ENCODE results near the gene RAD18.

RAD18 gene

GRCh38 chr3:8952130-8952529 lies 11.1 kb downstream of the RAD18 start:
- no peak overlapping the region for H4K91ac ChIP-seq (ENCODE audit: low read depth, low read length, poor library complexity)
- no peak overlapping the region for H2AK5ac ChIP-seq (ENCODE audit: low read depth, low read length)
- no peak overlapping the region for H3K4me2 ChIP-seq (ENCODE audit: insufficient read depth, low read length, poor library complexity, severe bottlenecking)
- H3K27ac ChIP-seq (replicated peaks; ENCODE audit: low read length) = no peak overlapping the region
- H3K18ac ChIP-seq (ENCODE audit: low read length) = no peak overlapping the region
- peaks cover 5 to 23% of the 10 kb centered on the region in 2 donors for H3K4me1 ChIP-seq (ENCODE audit: control insufficient read depth in 2 of 2, insufficient read depth in 1 of 2, low read depth in 1 of 2, low read length in 2 of 2)
- no peaks in the 10 kb centered on the region for H3K79me1 ChIP-seq (ENCODE audit: low read depth, low read length)
- H3K9ac ChIP-seq (ENCODE audit: low read depth, low read length, poor library complexity) = no peak overlapping the region
- H2BK15ac ChIP-seq (ENCODE audit: low read length) = no peak overlapping the region
- H3K9me3 ChIP-seq (replicated peaks in 1 of 2; ENCODE audit: control insufficient read depth in 2 of 2, insufficient read depth in 1 of 2, low read depth in 1 of 2, low read length in 2 of 2) = no peaks in the 10 kb centered on the region
- no peak overlapping the region for H2AFZ ChIP-seq (ENCODE audit: low read length)
- H3K4ac ChIP-seq (ENCODE audit: low read length) = no peak overlapping the region
- no peak overlapping the region for H4K8ac ChIP-seq (ENCODE audit: low read depth, low read length)
- no peak overlapping the region for H3K23ac ChIP-seq (ENCODE audit: low read depth, low read length, poor library complexity)
- no peaks in the 10 kb centered on the region for H3K27me3 ChIP-seq (ENCODE audit: control insufficient read depth in 3 of 3, insufficient read depth in 3 of 3, low read depth in 1 of 3, low read length in 3 of 3)
- H3K14ac ChIP-seq (ENCODE audit: low read length) = no peak overlapping the region
- H2BK120ac ChIP-seq (ENCODE audit: low read depth, low read length) = no peak overlapping the region
- H2BK12ac ChIP-seq (ENCODE audit: low read length) = no peak overlapping the region
- H2BK5ac ChIP-seq (ENCODE audit: low read length) = no peak overlapping the region
- DNase-seq (ENCODE audit: low spot score) = no peak
- no peak overlapping the region for H3K4me3 ChIP-seq (ENCODE audit: low read length in 2 of 2)
- H3K36me3 ChIP-seq (replicated peaks in 1 of 2; ENCODE audit: control insufficient read depth in 2 of 2, insufficient read depth in 2 of 2, low read length in 2 of 2) = peaks cover 0 to 38% of the 10 kb centered on the region in 2 donors

- Histone ChIP-seq H3K4ac (ENCODE audit: low read length) (no peak overlapping the region), H2AFZ (ENCODE audit: low read length) (no peak overlapping the region), H3K27ac (replicated peaks; ENCODE audit: low read length) (no peak overlapping the region), H2AK5ac (ENCODE audit: low read depth, low read length) (no peak overlapping the region), H3K4me3 (ENCODE audit: low read length in 2 of 2) (no peak overlapping the region), H4K8ac (ENCODE audit: low read depth, low read length) (no peak overlapping the region), H3K79me1 (ENCODE audit: low read depth, low read length) (peaks cover 1% of the 10 kb centered on the region), H3K18ac (ENCODE audit: low read length) (no peak overlapping the region), H3K36me3 (replicated peaks in 1 of 2; ENCODE audit: control insufficient read depth in 2 of 2, insufficient read depth in 2 of 2, low read length in 2 of 2) (peaks cover 2 to 74% of the 10 kb centered on the region in 2 donors), H3K23ac (ENCODE audit: low read depth, low read length, poor library complexity) (no peak overlapping the region), H3K9me3 (replicated peaks in 1 of 2; ENCODE audit: control insufficient read depth in 2 of 2, insufficient read depth in 1 of 2, low read depth in 1 of 2, low read length in 2 of 2) (peaks cover 4 to 29% of the 10 kb centered on the region in 2 donors), H3K27me3 (ENCODE audit: control insufficient read depth in 3 of 3, insufficient read depth in 3 of 3, low read depth in 1 of 3, low read length in 3 of 3) (no peaks in the 10 kb centered on the region), H3K9ac (ENCODE audit: low read depth, low read length, poor library complexity) (no peak overlapping the region), H3K14ac (ENCODE audit: low read length) (no peak overlapping the region), H3K4me1 (ENCODE audit: control insufficient read depth in 2 of 2, insufficient read depth in 1 of 2, low read depth in 1 of 2, low read length in 2 of 2) (peaks cover 0 to 9% of the 10 kb centered on the region in 2 donors), H4K91ac (ENCODE audit: low read depth, low read length, poor library complexity) (no peak overlapping the region), H3K4me2 (ENCODE audit: insufficient read depth, low read length, poor library complexity, severe bottlenecking) (no peak overlapping the region), H2BK5ac (ENCODE audit: low read length) (no peak overlapping the region), H2BK12ac (ENCODE audit: low read length) (no peak overlapping the region), H2BK120ac (ENCODE audit: low read depth, low read length) (no peak overlapping the region), H2BK15ac (ENCODE audit: low read length) (no peak overlapping the region)
- no peak for DNase-seq (ENCODE audit: low spot score)
- no CpG with 5 or more reads among the region's 3 CpGs for WGBS, 2 donors (ENCODE audit: extremely low coverage in 2 of 2, insufficient read length in 2 of 2, insufficient replicate concordance in 1 of 2)
These were observed 17.2 kb downstream of the RAD18 start for GRCh38 chr3:8945890-8946600.

- WGBS, 2 donors (ENCODE audit: extremely low coverage in 2 of 2, insufficient read length in 2 of 2, insufficient replicate concordance in 1 of 2) = no CpG with 5 or more reads among the region's 4 CpGs
- no peak overlapping the region for H3K23ac ChIP-seq (ENCODE audit: low read depth, low read length, poor library complexity)
- no peak overlapping the region for H3K4me2 ChIP-seq (ENCODE audit: insufficient read depth, low read length, poor library complexity, severe bottlenecking)
- H2BK120ac ChIP-seq (ENCODE audit: low read depth, low read length) = no peak overlapping the region
- no peak overlapping the region for H2BK15ac ChIP-seq (ENCODE audit: low read length)
- no peak overlapping the region for H2BK5ac ChIP-seq (ENCODE audit: low read length)
- no peak overlapping the region for H3K14ac ChIP-seq (ENCODE audit: low read length)
- no peak overlapping the region for H4K8ac ChIP-seq (ENCODE audit: low read depth, low read length)
- H3K27ac ChIP-seq (replicated peaks; ENCODE audit: low read length) = no peak overlapping the region
- no peaks in the 10 kb centered on the region for H3K4me1 ChIP-seq (ENCODE audit: control insufficient read depth in 2 of 2, insufficient read depth in 1 of 2, low read depth in 1 of 2, low read length in 2 of 2)
- peaks cover 1% of the 10 kb centered on the region for H3K79me1 ChIP-seq (ENCODE audit: low read depth, low read length)
- peaks cover 4 to 29% of the 10 kb centered on the region in 2 donors for H3K9me3 ChIP-seq (replicated peaks in 1 of 2; ENCODE audit: control insufficient read depth in 2 of 2, insufficient read depth in 1 of 2, low read depth in 1 of 2, low read length in 2 of 2)
- no peak overlapping the region for H4K91ac ChIP-seq (ENCODE audit: low read depth, low read length, poor library complexity)
- H3K18ac ChIP-seq (ENCODE audit: low read length) = no peak overlapping the region
- H3K36me3 ChIP-seq (replicated peaks in 1 of 2; ENCODE audit: control insufficient read depth in 2 of 2, insufficient read depth in 2 of 2, low read length in 2 of 2) = peaks cover 7 to 98% of the 10 kb centered on the region in 2 donors
- H3K4me3 ChIP-seq (ENCODE audit: low read length in 2 of 2) = no peak overlapping the region
- H2BK12ac ChIP-seq (ENCODE audit: low read length) = no peak overlapping the region
- DNase-seq (ENCODE audit: low spot score) = no peak
- no peaks in the 10 kb centered on the region for H3K27me3 ChIP-seq (ENCODE audit: control insufficient read depth in 3 of 3, insufficient read depth in 3 of 3, low read depth in 1 of 3, low read length in 3 of 3)
- no peak overlapping the region for H3K4ac ChIP-seq (ENCODE audit: low read length)
- H2AK5ac ChIP-seq (ENCODE audit: low read depth, low read length) = no peak overlapping the region
- no peak overlapping the region for H2AFZ ChIP-seq (ENCODE audit: low read length)
- H3K9ac ChIP-seq (ENCODE audit: low read depth, low read length, poor library complexity) = no peak overlapping the region
These were observed 20.4 kb downstream of the RAD18 start for GRCh38 chr3:8942746-8943488.

GRCh38 chr3:8942115-8942514 lies 21.2 kb downstream of the RAD18 start:
- DNase-seq (ENCODE audit: low spot score) = no peak
- H2AK5ac ChIP-seq (ENCODE audit: low read depth, low read length) = no peak overlapping the region
- H3K36me3 ChIP-seq (replicated peaks in 1 of 2; ENCODE audit: control insufficient read depth in 2 of 2, insufficient read depth in 2 of 2, low read length in 2 of 2) = peaks cover 7 to 98% of the 10 kb centered on the region in 2 donors
- H3K23ac ChIP-seq (ENCODE audit: low read depth, low read length, poor library complexity) = no peak overlapping the region
- WGBS, 2 donors (ENCODE audit: extremely low coverage in 2 of 2, insufficient read length in 2 of 2, insufficient replicate concordance in 1 of 2) = no CpG with 5 or more reads among the region's 4 CpGs
- no peak overlapping the region for H3K4me2 ChIP-seq (ENCODE audit: insufficient read depth, low read length, poor library complexity, severe bottlenecking)
- H2BK12ac ChIP-seq (ENCODE audit: low read length) = no peak overlapping the region
- H3K27ac ChIP-seq (replicated peaks; ENCODE audit: low read length) = no peak overlapping the region
- no peaks in the 10 kb centered on the region for H3K27me3 ChIP-seq (ENCODE audit: control insufficient read depth in 3 of 3, insufficient read depth in 3 of 3, low read depth in 1 of 3, low read length in 3 of 3)
- no peak overlapping the region for H3K4ac ChIP-seq (ENCODE audit: low read length)
- peaks cover 1% of the 10 kb centered on the region for H3K79me1 ChIP-seq (ENCODE audit: low read depth, low read length)
- no peak overlapping the region for H2BK15ac ChIP-seq (ENCODE audit: low read length)
- no peak overlapping the region for H2BK120ac ChIP-seq (ENCODE audit: low read depth, low read length)
- no peaks in the 10 kb centered on the region for H3K4me1 ChIP-seq (ENCODE audit: control insufficient read depth in 2 of 2, insufficient read depth in 1 of 2, low read depth in 1 of 2, low read length in 2 of 2)
- H3K4me3 ChIP-seq (ENCODE audit: low read length in 2 of 2) = no peak overlapping the region
- H3K14ac ChIP-seq (ENCODE audit: low read length) = no peak overlapping the region
- no peak overlapping the region for H3K18ac ChIP-seq (ENCODE audit: low read length)
- H3K9ac ChIP-seq (ENCODE audit: low read depth, low read length, poor library complexity) = no peak overlapping the region
- no peak overlapping the region for H2BK5ac ChIP-seq (ENCODE audit: low read length)
- H3K9me3 ChIP-seq (replicated peaks in 1 of 2; ENCODE audit: control insufficient read depth in 2 of 2, insufficient read depth in 1 of 2, low read depth in 1 of 2, low read length in 2 of 2) = peaks cover 4 to 29% of the 10 kb centered on the region in 2 donors
- H4K8ac ChIP-seq (ENCODE audit: low read depth, low read length) = no peak overlapping the region
- no peak overlapping the region for H4K91ac ChIP-seq (ENCODE audit: low read depth, low read length, poor library complexity)
- no peak overlapping the region for H2AFZ ChIP-seq (ENCODE audit: low read length)

Measured in neuronal stem cell (in vitro differentiated cells).